HK-2 (cell line): ENCODE data around the gene FOXJ3.

ENCODE experiments used
- DNase-seq: peaks from one replicate; pipeline ENCODE4 v3.0.0-alpha.2; 2018; ENCODE audit not compliant: unreplicated experiment

Gene FOXJ3

DNA sequence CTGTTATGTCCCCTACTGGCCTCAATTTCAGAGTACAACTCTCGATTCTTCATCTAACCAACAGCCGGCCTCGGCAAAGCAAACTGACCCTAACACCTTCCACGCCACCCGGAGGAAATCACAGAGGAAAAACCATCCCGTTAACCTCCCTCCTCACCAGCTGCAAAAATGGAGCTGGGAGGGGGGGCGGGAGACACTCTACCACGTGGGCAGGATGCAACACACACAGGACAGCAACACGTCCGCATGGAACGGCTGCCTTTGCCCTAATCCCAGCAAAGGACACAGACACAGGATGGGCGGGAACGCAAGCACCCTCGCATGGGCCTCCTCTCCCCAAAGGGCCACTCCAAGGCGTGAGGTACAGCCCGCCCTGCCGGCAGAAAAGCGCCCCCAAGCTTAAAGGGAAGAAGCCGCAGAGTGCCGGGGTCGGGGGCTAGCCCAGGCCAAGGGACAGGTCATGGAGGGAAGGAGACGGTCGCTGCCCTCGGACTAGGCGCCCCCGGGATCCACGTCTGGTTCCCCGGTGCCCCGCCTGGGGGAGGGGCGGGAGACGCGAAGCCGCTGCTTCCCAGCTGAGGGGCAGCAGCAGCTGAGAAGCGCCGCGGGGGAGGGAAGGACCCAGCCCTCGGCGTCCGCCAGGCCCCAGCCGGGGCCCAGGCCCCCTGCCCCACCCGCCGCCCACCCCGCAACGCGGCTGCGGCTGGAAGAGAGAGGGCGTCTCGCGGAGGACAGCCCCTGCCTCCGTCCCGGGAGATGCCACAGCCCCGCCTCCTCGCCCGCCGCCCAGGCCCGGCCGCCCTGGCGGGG, 590 bp downstream of the FOXJ3 start:
- DNase-seq, result peak; percentile 70

- no peak for DNase-seq
These were observed 1.3 kb downstream of the FOXJ3 start for GRCh38 chr1:42333662-42334239.

GRCh38 chr1:42332877-42333276, 2.2 kb downstream of the FOXJ3 start:
- no peak for DNase-seq

GRCh38 chr1:42330215-42330614, 4.8 kb downstream of the FOXJ3 start:
- DNase-seq, result no peak

DNA sequence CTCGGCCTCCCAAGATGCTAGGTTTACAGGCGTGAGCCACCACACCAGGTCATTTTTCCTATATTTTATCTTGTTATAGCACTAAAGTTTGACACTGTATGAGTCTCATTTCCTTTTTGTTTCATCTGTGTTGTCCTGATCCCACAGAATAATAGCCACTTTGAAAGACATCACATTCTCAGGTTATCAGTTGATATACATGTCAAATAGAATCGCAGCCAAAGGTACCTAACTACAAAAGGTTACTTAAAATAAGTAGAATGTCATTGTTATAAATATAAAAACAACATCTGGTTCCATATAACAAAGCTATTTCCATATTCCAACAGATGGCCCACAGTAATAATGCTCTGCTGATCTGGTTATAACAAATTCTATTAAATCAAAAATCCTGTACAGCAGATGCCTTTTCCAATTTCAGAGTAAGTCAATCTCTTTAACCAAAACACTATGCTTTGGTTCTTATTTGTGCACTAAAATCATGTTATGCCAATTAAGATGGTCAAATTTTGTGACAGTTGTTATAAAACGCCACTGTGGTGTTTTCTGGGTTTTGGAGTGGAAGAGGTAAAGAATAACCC, 6.0 kb downstream of the FOXJ3 start:
- DNase-seq, result no peak

- DNase-seq, result no peak
These were observed 6.9 kb downstream of the FOXJ3 start for GRCh38 chr1:42328047-42328625.

DNA sequence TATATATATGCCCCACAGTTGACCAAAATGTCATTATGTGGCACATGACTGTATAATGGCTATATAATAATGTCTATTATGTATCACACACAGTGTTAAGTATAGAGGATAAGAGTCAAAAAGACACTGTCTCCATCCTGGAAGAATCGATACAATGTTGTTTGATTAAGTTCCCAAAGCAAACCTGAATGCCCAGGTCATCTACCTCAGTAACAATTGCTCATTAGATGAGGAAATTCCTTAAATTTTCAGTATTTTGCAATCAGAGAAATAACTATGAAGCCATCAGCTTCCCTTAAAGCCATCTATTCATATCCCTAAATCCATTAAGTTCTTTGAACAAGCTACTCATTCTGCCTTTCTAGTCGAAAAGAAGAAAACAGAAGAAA, 10.0 kb downstream of the FOXJ3 start:
- no peak for DNase-seq

GRCh38 chr1:42324398-42325013, 10.5 kb downstream of the FOXJ3 start:
- no peak for DNase-seq

- no peak for DNase-seq
These were observed 11.5 kb downstream of the FOXJ3 start for GRCh38 chr1:42323551-42323950.

DNA sequence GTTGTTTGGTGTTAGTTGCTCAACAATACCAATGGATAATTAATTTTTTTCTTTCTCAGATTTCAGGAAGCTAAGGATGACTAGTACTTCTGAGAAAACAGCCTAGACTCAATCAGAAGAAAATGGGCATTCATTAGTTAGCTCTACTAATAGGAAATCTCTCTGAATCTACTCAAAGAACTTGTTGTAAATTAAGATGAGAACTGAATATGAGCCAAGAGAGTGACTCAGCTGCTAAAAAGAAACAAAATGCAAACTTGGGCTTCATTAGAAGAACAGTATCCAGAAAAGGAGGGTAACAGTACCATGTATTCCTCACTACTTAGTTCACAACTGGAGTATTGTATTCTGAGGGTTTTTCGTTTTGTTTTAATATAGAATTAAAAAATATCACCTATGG, 12.5 kb downstream of the FOXJ3 start:
- DNase-seq, result no peak

- DNase-seq, result no peak
These were observed 13.3 kb downstream of the FOXJ3 start for GRCh38 chr1:42321731-42322130.

GRCh38 chr1:42320708-42321107, 14.3 kb downstream of the FOXJ3 start:
- no peak for DNase-seq

DNA sequence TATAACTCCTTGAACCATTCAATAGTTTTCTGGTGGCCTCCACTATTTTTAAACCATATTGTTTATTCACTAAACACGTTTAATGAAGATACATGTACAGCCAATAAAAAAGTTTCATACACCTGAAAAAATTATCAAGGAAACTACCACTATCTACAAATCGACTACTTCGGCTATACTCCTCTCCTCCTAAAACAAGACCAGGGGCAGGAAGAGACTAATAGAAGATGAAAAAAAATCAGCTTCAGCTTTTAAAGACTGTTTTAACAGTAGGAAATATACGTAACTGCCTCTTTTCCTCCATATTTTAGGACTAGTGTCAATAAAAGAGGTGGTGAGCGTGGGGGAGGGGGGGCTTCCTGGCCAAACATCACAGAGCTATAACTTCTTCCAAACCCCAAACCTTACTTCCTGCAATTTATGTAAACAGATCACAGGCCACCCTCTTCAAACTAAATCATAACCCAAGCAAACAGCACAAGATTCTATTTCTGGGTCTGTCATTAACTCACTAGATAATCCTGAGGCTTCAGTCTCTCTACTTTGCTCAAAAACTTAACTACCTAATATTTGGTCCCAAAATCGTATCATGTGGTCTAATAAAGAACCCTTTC, 15.1 kb downstream of the FOXJ3 start:
- DNase-seq, result no peak

DNA sequence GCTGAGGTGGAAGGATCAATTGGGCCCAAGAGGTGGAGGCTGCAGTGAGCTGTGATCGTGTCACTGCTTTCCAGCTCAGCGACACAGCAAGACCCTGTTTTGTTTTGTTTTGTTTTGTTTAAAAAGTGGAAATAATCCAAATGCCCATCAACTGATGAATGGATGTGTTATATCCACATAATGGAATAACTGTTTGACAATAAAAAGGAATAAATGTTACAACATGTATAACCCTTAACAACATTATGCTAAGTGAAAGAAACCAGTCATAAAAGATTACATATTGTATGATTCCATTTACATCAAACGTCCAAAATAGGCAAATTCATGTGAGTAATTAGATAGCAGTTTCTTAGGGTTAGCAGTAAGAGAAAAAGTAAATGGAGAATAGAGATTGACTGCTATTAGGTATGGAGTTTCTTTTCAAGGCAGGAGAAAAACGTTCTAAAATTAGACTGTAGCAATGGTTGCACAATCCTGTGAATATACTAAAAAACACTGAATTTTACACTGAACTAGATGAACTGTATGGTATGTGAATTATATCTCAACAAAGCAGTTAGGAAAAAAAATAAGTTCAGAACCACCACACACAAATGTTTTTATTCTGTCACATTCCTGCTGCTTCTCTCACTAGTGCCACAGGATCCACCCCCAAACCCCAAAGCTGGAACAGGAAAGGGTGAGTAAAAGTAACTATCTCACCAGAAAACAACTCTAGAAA, 15.7 kb downstream of the FOXJ3 start:
- no peak for DNase-seq

DNA sequence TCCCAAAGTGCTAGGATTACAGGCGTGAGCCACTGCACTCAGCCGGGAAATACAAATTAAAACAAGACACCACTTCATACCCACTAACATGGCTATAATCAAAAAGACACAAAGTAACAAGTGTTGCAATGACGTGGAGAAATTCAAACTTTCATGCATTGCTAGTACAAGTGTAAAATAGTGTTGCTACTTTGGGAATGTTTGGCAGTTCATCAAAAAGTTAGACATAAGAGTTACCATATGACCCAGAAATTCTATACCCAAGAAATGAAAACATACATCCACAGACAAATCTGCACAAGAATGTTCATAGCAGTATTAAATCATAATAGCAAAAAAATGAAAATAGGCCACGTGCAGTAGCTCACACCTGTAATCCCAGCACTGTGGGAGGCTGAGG, 16.4 kb downstream of the FOXJ3 start:
- no peak for DNase-seq

GRCh38 chr1:42317308-42317707, 17.7 kb downstream of the FOXJ3 start:
- DNase-seq, result no peak

GRCh38 chr1:42316292-42316691, 18.7 kb downstream of the FOXJ3 start:
- no peak for DNase-seq

GRCh38 chr1:42315500-42315899, 19.5 kb downstream of the FOXJ3 start:
- DNase-seq, result no peak

GRCh38 chr1:42313970-42314369, 21.1 kb downstream of the FOXJ3 start:
- no peak for DNase-seq

GRCh38 chr1:42312576-42313212, 22.3 kb downstream of the FOXJ3 start:
- DNase-seq, result no peak

GRCh38 chr1:42311897-42312296, 23.1 kb downstream of the FOXJ3 start:
- DNase-seq, result no peak
